Neural cell (in vitro differentiated cells): ENCODE data around the gene MSMB. TPM values are rescaled to one million over a fixed set of nuclear protein-coding genes. Genes with fewer than 3 reads are reported as not detected.

ENCODE experiments used
- H2AFZ ChIP-seq: fragments of 200-600, 300-800 bp; sonication (generic), shearing (Covaris generic); 2 replicates; pipeline ENCODE4 v1.6.0; 2014; ENCODE audit warnings: low read depth, mild to moderate bottlenecking, antibody characterized with exemption, low read length, moderate library complexity
- H3F3A ChIP-seq: fragments of 200-600 bp; shearing (Covaris generic); 2 replicates; pipeline ENCODE4 v1.6.1; 2016; ENCODE audit warnings: mild to moderate bottlenecking, moderate library complexity, mixed read lengths, antibody characterized with exemption, low read length; ENCODE audit not compliant: insufficient read depth, poor library complexity, severe bottlenecking
- H3K27ac ChIP-seq: fragments of 200-600, 300-800 bp; sonication (generic), shearing (Covaris generic); 2 replicates; pipeline ENCODE4 v1.5.1; 2014; ENCODE audit warnings: mild to moderate bottlenecking, low read length, moderate library complexity
- H3K27me3 ChIP-seq: fragments of 300-800, 200-600 bp; sonication (generic), shearing (Covaris generic); 2 replicates; pipeline ENCODE4 v1.6.0; 2014; ENCODE audit warnings: mild to moderate bottlenecking, low read depth, low read length, moderate library complexity; ENCODE audit not compliant: insufficient read depth
- H3K36me3 ChIP-seq: fragments of 300-800, 200-600 bp; sonication (generic), shearing (Covaris generic); 2 replicates; pipeline ENCODE4 v1.5.1; 2014; ENCODE audit warnings: mild to moderate bottlenecking, antibody characterized with exemption, low read length, moderate library complexity; ENCODE audit not compliant: insufficient read depth
- H3K4me2 ChIP-seq: fragments of 300-800, 200-600 bp; sonication (generic), shearing (Covaris generic); 2 replicates; pipeline ENCODE4 v1.6.0; 2014; ENCODE audit warnings: mild to moderate bottlenecking, low read length
- H3K4me3 ChIP-seq: fragments of 300-800, 200-600 bp; sonication (generic), shearing (Covaris generic); 2 replicates; pipeline ENCODE4 v1.5.1; 2014; ENCODE audit warnings: mild to moderate bottlenecking, low read length, moderate library complexity
- H3K79me2 ChIP-seq: fragments of 200-600 bp; shearing (Covaris generic); replicated peaks from 2 replicates; pipeline ENCODE4 v1.6.0; 2014; ENCODE audit warnings: mild to moderate bottlenecking, low read length, moderate library complexity; ENCODE audit not compliant: insufficient read depth
- H3K9ac ChIP-seq: fragments of 300-800, 200-600 bp; sonication (generic), shearing (Covaris generic); 2 replicates; pipeline ENCODE4 v1.6.1; 2016; ENCODE audit warnings: mild to moderate bottlenecking, low read length, mixed read lengths
- H3K9me2 ChIP-seq: fragments of 200-600 bp; shearing (Covaris generic); 2 replicates; pipeline ENCODE4 v1.6.1; 2016; ENCODE audit warnings: mild to moderate bottlenecking, low read length, mixed read lengths; ENCODE audit not compliant: insufficient read depth
- H3K9me3 ChIP-seq: fragments of 200-600, 300-800 bp; sonication (generic), shearing (Covaris generic); 2 replicates; pipeline ENCODE4 v1.6.1; 2016; ENCODE audit warnings: mild to moderate bottlenecking, mixed run types, low read length, moderate library complexity, mixed read lengths
- H4K20me1 ChIP-seq: fragments of 200-600 bp; shearing (Covaris generic); 2 replicates; pipeline ENCODE4 v1.6.1; 2016; ENCODE audit warnings: mild to moderate bottlenecking, mixed run types; ENCODE audit not compliant: insufficient read depth
- EP300 ChIP-seq: fragments of 450-650 bp; conservative IDR thresholded peaks from 2 replicates; pipeline ENCODE4 v1.6.1; 2014; ENCODE audit warnings: antibody characterized with exemption, mild to moderate bottlenecking, moderate library complexity; ENCODE audit not compliant: poor library complexity, severe bottlenecking
- EZH2 ChIP-seq: fragments of 200-600, 300-800 bp; shearing (Covaris generic), sonication (generic); IDR thresholded peaks from 2 replicates; pipeline ENCODE4 v1.6.1; 2014; ENCODE audit warnings: antibody characterized with exemption, low read length, borderline replicate concordance, mild to moderate bottlenecking; ENCODE audit not compliant: insufficient read depth, poor library complexity, severe bottlenecking
- MXI1 ChIP-seq: fragments of 450-650 bp; conservative IDR thresholded peaks from 2 replicates; pipeline ENCODE4 v1.6.1; 2014; ENCODE audit warnings: antibody characterized with exemption, mild to moderate bottlenecking; ENCODE audit not compliant: poor library complexity, severe bottlenecking
- POLR2AphosphoS5 ChIP-seq: IDR thresholded peaks from 2 replicates; pipeline ENCODE4 v1.6.1; 2012
- RAD21 ChIP-seq: fragments of 450-650 bp; conservative IDR thresholded peaks from 2 replicates; pipeline ENCODE4 v1.6.1; 2014; ENCODE audit warnings: antibody characterized with exemption, mild to moderate bottlenecking, moderate library complexity
- REST ChIP-seq: IDR thresholded peaks from 2 replicates; pipeline ENCODE4 v1.6.1; 2012; ENCODE audit warnings: borderline replicate concordance
- SMC3 ChIP-seq: fragments of 450-650 bp; conservative IDR thresholded peaks from 2 replicates; pipeline ENCODE4 v1.6.1; 2014; ENCODE audit warnings: antibody characterized with exemption, mild to moderate bottlenecking, moderate library complexity; ENCODE audit not compliant: poor library complexity
- TAF1 ChIP-seq: IDR thresholded peaks from 2 replicates; pipeline ENCODE4 v1.6.1; 2012; ENCODE audit warnings: low read depth
- polyA plus RNA-seq: library from polyadenylated mRNA; depleted of rRNA; stranded (reverse); fragments of >200 nt; gene quantifications from 2 replicates; pipeline ENCODE4 v1.2.3, GENCODE V29; 2014
- TF ChIP-seq, protein P1 (sequence below): fragments of 450-650 bp; IDR thresholded peaks from 2 replicates; pipeline ENCODE4 v1.5.1; 2014; ENCODE audit warnings: antibody characterized with exemption, mild to moderate bottlenecking, moderate library complexity; ENCODE audit not compliant: poor library complexity, severe bottlenecking

MSMB gene
- polyA plus RNA-seq, 1 donor from 2014 or later = not detected

GRCh38 chr10:46084321-46085165 lies 38.5 kb upstream of the MSMB start:
- Histone ChIP-seq H4K20me1 (no peaks in the 10 kb centered on the region), H2AFZ (no peak overlapping the region), H3K9me3 (no peaks in the 10 kb centered on the region), H3K36me3 (no peaks in the 10 kb centered on the region), H3K4me3 (no peak overlapping the region), H3K79me2 (no peaks in the 10 kb centered on the region), H3F3A (no peaks in the 10 kb centered on the region), H3K9ac (no peak overlapping the region), H3K4me2 (no peak overlapping the region), H3K27ac (no peak overlapping the region), H3K9me2 (no peaks in the 10 kb centered on the region), H3K27me3 (no peaks in the 10 kb centered on the region)
- TF ChIP-seq, protein P1, sequence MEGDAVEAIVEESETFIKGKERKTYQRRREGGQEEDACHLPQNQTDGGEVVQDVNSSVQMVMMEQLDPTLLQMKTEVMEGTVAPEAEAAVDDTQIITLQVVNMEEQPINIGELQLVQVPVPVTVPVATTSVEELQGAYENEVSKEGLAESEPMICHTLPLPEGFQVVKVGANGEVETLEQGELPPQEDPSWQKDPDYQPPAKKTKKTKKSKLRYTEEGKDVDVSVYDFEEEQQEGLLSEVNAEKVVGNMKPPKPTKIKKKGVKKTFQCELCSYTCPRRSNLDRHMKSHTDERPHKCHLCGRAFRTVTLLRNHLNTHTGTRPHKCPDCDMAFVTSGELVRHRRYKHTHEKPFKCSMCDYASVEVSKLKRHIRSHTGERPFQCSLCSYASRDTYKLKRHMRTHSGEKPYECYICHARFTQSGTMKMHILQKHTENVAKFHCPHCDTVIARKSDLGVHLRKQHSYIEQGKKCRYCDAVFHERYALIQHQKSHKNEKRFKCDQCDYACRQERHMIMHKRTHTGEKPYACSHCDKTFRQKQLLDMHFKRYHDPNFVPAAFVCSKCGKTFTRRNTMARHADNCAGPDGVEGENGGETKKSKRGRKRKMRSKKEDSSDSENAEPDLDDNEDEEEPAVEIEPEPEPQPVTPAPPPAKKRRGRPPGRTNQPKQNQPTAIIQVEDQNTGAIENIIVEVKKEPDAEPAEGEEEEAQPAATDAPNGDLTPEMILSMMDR = no peak
- TF ChIP-seq SMC3 = no peak
- no peak for TF ChIP-seq POLR2AphosphoS5
- TF ChIP-seq EP300 = no peak
- no peak for TF ChIP-seq TAF1
- no peak for TF ChIP-seq RAD21
- TF ChIP-seq MXI1 = no peak
- no peak for TF ChIP-seq EZH2
- TF ChIP-seq REST = no peak

DNA sequence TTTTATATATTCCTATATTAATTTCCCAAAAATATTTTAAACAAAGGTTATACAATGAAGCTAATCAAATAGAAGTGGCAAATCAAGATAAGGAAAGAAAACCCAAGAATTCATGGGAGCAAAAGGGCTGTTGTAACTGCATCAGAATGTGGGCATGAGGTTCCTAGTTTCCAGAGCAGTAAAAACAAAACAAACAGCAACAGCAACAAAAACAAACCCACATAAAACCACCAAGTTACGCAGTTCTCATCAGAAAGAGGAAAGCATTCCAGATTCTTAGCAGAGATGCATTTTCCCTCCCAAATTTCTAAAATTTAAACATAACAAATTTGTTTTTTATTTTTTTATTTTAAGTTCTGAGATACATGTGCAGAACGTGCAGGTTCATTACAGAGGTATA lies 34.8 kb upstream of the MSMB start:
- no peaks in the 10 kb centered on the region for H3K36me3 ChIP-seq
- no peak overlapping the region for H3K4me2 ChIP-seq
- no peak overlapping the region for H3K9ac ChIP-seq
- no peak overlapping the region for H3K4me3 ChIP-seq
- H3K79me2 ChIP-seq = no peaks in the 10 kb centered on the region
- no peak overlapping the region for H3K27ac ChIP-seq
- no peaks in the 10 kb centered on the region for H3F3A ChIP-seq
- H3K27me3 ChIP-seq = no peaks in the 10 kb centered on the region
- TF ChIP-seq EZH2 = no peak
- TF ChIP-seq, protein P1 = no peak
- TF ChIP-seq EP300 = no peak
- no peak for TF ChIP-seq SMC3
- TF ChIP-seq RAD21 = no peak
- no peak for TF ChIP-seq MXI1
- TF ChIP-seq REST = no peak
- no peak for TF ChIP-seq TAF1
- no peak for TF ChIP-seq POLR2AphosphoS5
- no peaks in the 10 kb centered on the region for H3K9me2 ChIP-seq
- no peaks in the 10 kb centered on the region for H4K20me1 ChIP-seq
- no peaks in the 10 kb centered on the region for H3K9me3 ChIP-seq
- H2AFZ ChIP-seq = no peak overlapping the region
